HG03103 (cell line): ENCODE results near the gene LGI4.
"Not testable (repeated sequence)": the region's sequence is repeated elsewhere in the genome, so short reads cannot be mapped to it uniquely, and the experiment has no call there.

Source experiments
- ATAC-seq: cut with Tn5 transposase; IDR thresholded peaks from one replicate; pipeline ENCODE4 v1.9.1; 2021; ENCODE audit warnings: low read depth; ENCODE audit not compliant: unreplicated experiment

The LGI4 gene

DNA sequence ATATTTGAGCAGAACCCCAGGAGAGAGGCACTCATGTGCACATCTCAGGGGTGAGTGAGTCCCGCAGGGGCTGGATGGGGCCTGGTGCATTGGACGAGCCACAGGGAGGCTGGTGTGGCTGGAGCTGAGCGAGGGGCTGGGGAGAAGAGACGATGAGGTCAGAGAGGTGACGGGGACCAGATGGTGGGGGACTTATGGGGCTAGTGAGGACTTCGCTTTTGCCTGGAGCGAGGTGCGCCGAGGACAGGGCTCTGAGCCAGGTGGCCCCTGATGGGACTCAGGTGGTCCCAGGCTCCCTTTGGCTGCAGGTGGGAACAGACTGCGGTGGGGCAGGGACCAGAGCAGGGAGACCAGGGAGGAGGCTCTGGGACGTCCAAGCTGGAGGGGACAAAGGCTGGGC is 26.1 kb downstream of the LGI4 start:
- ATAC-seq: no peak

- ATAC-seq: no peak
These were observed 27.3 kb downstream of the LGI4 start for GRCh38 chr19:35107545-35107944.

DNA sequence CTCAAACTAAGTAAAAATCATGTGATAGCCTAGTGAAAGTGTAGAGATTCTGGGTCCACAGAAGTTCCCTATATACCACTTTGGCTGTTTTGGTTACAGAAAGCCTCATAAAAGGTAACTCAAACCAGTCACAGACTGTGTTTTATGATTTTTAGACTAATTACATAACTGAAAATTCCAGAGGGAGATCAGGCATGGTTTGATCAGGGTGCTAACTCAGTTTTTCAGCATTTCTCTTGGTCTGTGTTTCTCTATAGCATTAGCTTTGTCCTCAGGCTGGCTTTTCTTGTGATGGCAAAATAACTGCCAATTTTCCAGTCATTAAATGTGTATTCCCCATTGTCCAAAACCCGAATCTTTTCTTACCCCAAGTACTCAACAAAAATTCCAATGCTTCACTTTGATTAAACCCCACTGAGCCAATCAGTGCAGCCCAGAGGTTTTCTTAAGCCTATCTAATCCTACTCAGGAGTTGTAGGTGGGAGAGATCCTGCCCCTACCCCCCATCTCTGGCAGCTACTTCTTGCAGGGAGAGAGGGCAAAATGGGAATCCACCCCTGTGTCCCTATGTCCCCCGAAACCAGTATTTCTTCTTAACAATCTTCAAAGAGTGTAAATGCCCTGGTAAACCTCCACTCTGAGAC is 27.8 kb downstream of the LGI4 start:
- no peak for ATAC-seq

GRCh38 chr19:35106291-35106583 is 28.6 kb downstream of the LGI4 start:
- no peak for ATAC-seq

DNA sequence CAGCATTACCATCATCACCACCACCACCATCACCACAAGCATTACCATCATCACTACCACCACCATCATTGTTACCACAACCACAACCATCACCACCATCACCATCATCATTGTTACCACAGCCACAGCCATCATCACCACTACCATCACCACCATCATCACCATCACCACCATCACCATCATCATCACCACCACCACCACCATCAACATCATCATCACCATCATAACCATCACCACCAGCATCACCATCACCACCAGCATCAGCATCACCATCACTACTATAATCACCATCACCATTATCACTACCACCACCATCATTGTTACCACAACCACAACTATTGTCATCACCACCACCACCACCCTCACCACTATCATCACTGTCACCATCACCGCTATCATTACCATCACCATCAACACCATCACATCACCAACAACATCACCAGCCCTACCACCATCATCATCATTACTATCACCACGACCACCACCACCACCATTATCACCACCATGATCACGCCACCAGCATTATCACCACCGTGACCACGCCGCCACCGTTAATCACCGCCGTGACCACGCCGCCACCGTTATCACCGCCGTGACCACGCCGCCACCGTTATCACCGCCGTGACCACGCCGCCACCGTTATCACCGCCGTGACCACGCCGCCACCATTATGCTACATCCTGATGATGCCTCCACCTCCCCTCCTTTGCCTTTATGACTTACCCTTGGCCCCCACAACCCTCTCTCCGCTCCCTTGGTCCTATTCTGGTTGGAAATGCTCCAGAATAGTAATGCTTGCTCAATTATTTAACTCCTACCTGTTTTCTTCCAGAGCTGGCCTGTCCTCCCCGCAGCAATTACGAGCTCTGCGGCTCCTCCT is 29.2 kb downstream of the LGI4 start:
- ATAC-seq: no peak

DNA sequence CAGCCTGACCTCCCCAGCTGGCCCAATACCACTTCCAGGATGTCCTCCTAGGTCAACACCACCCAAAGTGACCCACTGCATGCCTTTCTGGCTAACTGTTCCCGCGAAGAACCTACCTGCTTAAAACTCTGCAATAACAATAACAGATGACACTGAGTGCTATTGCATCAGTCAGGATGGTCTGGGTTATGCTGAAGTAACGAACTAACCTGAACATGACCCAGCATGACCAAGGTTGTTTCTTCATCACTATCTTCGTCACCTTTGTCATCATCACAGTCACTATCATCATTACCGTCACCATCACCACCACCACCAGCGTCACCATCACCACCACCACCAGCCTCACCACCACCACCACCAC is 29.8 kb downstream of the LGI4 start:
- no peak for ATAC-seq

GRCh38 chr19:35104361-35104760 is 30.5 kb downstream of the LGI4 start:
- ATAC-seq: no peak

DNA sequence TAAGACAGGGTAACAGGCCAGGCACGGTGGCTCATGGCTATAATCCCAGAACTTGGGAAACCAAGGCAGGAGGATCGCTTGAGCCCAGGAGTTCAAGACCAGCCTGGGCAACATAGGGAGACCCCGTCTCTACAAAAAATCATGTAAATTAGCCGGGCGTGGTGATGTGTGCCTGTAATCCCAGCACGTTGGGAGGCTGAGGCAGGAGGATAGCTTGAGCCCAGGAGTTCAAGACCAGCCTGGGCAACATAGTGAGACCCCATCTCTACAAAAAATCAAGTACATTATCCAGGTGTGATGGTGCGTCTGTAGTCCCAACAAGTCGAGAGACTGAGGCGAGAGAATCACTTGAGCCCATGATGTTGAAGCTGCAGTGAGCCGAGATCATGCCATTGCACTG is 31.2 kb downstream of the LGI4 start:
- ATAC-seq: not testable (repeated sequence)

DNA sequence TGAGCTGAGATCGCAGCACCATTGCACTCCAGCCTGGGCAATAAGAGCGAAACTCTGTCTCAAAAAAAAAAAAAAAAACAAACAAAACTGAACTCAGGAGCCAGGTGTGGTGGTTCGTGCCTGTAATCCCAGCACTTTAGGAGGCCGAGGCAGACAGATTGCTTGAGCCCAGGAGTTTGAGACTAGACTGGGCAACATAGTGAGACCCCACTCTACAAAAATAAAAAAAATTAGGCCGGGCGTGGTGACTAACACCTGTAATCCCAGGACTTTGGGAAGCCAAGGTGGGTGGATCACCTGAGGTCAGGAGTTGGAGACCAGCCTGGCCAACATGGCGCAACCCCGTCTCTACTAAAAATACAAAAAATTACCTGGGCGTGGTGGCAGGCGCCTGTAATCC is 32.9 kb downstream of the LGI4 start:
- not testable (repeated sequence) for ATAC-seq

DNA sequence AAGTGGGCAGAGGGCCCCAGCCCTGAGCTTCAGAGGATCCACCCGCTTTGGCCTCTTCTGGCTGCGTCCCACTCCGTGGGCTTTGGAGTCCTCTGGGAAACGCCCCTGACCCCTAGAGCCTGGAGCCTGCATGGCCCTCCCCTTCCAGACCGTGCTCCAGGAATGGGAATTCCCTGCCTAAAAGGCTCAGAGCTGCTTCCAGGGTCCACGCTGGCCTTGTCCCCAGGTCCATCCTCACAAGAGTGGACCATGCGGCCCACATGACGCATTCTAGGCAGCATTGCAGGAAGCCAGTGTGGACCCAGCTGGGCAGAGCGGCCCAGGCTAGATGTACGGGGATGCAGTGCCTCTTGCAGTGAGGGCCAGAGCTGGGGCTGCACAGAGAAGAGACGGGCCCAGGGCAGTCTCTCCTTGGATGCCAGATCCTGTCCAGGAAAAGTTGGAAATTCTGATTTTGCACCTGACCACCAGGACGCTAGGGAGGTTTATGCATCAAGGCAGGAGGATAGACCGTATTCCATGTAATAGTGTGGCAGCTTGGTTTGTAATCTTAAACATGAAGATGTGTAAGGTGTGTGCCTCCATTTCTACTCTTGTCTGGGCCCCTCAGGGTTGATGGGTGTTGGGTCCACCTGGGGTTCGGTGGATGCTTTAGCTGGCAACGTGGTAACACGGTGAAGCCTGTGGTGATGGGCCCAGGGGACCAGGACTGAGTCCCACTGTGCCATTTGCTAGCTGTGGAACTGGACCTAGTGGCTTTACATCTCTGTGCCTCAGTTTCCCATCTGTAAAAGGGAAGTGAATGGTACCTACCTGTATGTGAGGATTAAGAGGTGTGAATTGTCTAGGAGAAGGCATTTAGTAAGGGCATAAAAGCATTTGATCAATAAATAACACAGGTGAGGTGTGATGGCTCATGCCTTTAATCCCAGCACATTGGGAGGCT is 34.0 kb downstream of the LGI4 start:
- ATAC-seq: no peak

GRCh38 chr19:35099897-35100275 is 35.0 kb downstream of the LGI4 start:
- no peak for ATAC-seq

- ATAC-seq: no peak
These were observed 35.5 kb downstream of the LGI4 start for GRCh38 chr19:35099155-35099896.

GRCh38 chr19:35098413-35099049 is 36.3 kb downstream of the LGI4 start:
- no peak for ATAC-seq

- ATAC-seq: no peak
These were observed 39.0 kb downstream of the LGI4 start for GRCh38 chr19:35095667-35096368.

- no peak for ATAC-seq
These were observed 40.2 kb downstream of the LGI4 start for GRCh38 chr19:35094656-35095055.

DNA sequence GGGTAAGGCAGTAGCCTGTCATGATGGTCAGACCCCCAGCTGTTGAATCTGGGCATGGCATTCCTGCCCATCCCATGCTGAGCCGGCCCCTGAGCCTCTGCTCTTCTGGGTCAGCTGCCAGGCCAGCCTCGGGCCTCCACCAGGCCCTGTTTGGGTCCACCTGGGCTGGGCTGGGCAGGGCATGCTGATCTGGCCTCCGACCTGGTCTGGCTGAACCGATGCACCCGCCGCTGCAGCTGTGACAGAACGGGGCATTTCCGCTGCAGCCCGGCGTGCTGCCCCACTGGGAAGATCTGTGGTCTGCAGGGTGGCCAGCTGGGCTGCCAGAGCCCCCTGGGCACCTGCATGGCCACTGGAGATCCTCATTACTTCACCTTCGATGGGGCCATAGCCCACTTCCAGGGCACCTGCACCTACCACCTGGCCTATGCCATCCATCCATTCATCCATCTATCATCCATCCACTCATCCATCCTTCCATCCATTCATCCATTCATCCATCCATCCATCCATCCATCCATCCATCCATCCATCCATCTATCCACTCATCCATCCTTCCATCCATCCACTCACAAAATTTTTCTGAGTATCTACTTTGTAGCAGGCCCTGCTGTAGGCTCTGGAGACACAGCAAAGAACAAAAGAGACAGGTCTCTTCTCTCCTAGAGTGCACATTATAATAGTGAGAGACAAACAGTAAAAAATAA is 40.8 kb downstream of the LGI4 start:
- no peak for ATAC-seq

DNA sequence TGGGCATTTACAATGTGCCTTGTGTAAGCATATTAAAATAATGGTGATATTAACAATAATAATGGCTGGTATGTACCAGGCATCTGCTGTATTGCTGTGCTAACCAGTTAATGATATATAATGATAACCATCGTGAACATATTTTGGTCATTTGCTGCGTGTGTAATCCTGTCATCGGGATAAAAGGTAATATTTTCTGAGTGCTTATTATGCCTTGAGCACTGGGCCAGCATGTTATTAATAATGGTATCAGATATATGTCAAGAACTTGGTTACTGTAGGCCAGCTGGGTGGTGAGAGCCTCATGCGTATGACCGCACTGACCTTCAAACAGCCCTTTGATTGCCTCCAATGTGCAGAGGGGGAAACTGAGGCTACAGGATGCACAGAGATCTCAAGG is 41.4 kb downstream of the LGI4 start:
- ATAC-seq: no peak

DNA sequence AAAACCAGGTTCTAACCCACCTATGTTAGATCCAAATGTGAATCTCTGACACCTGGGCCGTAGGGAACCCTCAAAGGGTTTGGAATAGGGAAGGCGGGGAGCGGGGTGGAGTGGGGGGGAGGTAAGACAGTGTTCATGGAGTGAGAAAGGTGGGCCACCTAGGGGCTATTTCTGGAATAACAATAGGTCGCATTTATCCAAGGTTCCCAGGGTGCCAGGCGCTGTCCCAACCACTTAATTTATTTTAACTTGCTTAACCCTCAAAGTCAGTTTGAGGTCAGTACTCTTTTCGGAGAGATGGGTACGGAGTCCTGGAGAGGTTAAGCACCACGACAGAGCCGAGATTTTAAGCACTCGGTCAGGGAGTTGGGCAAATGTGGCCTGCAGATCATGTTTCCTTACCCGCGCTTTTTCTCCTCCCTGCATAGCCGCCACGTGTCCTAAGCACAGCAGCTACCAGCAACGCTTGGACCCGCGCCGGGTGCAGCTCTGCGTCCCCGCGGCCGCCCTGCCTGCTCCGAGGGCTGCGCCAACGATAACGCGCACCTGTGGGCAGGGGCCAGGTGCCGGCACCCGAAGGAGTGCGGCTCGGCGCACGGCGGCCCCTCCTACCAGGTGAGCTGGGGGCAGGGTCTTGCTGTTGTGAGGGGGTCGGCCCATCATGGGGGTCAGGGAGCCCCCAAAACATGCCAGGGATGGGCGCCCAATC is 44.2 kb downstream of the LGI4 start:
- ATAC-seq: no peak
